K562 (cell line): ENCODE data around the gene MRPL3. TPM values are rescaled to one million over a fixed set of nuclear protein-coding genes. Genes with fewer than 3 reads are reported as not detected.

Experiments used
- ATAC-seq: fragments of 200-7000 bp; cut with Tn5 transposase; 3 replicates; pipeline ENCODE4 v1.9.1; 2020; ENCODE audit warnings: moderate library complexity
- BruUV-seq: library from RNA; stranded (reverse); fragments of 400-500 nt; replicated peaks from 2 replicates; lab custom pipeline; 2021; lab: Mats Ljungman, UMichigan
- CTCF ChIA-PET: fragments of 300-600 bp; formaldehyde crosslinking; extraction: SDS; loops from one replicate; lab custom pipeline; 2021; ENCODE audit warnings: low intra/inter-chr PET ratio; lab: Yijun Ruan, JAX
- POLR2A ChIA-PET: fragments of 300-600, 350-650 bp; sonication (Branson Sonifier 250); formaldehyde crosslinking; extraction: SDS; loops from one replicate; lab custom pipeline; 2021; ENCODE audit warnings: antibody characterized with exemption, inconsistent platforms; lab: Yijun Ruan, JAX
- DNase-seq, 4 experiments: peaks; one replicate each; pipeline versions ENCODE4 v3.0.0 to v3.0.0-alpha.2; 2011 to 2018; ENCODE audit warnings: low spot score in 3 of 4, mixed read lengths in 3 of 4; ENCODE audit errors: extremely low read depth in 1 of 4
- FAIRE-seq: peaks from 2 replicates; lab custom pipeline; 2011; peaks lifted over from hg19 to GRCh38; lab: Jason Lieb, UNC
- H2AFZ ChIP-seq: 2 replicates; pipeline ENCODE4 v1.6.0; 2011; ENCODE audit warnings: low read depth, low read length, control low read depth, inconsistent platforms
- H3K27ac ChIP-seq: fragments of 200-600 bp; 3 replicates; pipeline ENCODE4 v1.8.0; 2011; ENCODE audit warnings: low read depth, mild to moderate bottlenecking, control low read depth, inconsistent platforms, low read length, moderate library complexity, mixed read lengths; ENCODE audit errors: extremely low read depth
- H3K27me3 ChIP-seq, 2 experiments: fragments of 300-600 bp in 1 of 2; 2 replicates in 1 of 2; 3 replicates in 1 of 2; pipeline versions ENCODE4 v1.6.0 to v1.8.0; 2011; ENCODE audit warnings: inconsistent platforms in 2 of 2, low read length in 2 of 2, mild to moderate bottlenecking in 1 of 2, mixed read lengths in 1 of 2, moderate library complexity in 1 of 2; ENCODE audit not compliant: control insufficient read depth in 2 of 2, insufficient read depth in 2 of 2
- H3K36me3 ChIP-seq: fragments of 300-600 bp; 3 replicates; pipeline ENCODE4 v1.8.0; 2011; ENCODE audit warnings: mild to moderate bottlenecking, low read length, inconsistent platforms; ENCODE audit not compliant: control insufficient read depth, insufficient read depth
- H3K4me1 ChIP-seq, 2 experiments: fragments of 200-600 bp in 1 of 2; replicated peaks in 1 of 2; 2 replicates in 1 of 2; 3 replicates in 1 of 2; pipeline versions ENCODE4 v1.5.1 to v1.8.0; 2011; ENCODE audit warnings: inconsistent platforms in 2 of 2, low read length in 2 of 2, mild to moderate bottlenecking in 1 of 2, mixed read lengths in 1 of 2, moderate library complexity in 1 of 2; ENCODE audit not compliant: control insufficient read depth in 2 of 2, insufficient read depth in 2 of 2
- H3K4me2 ChIP-seq: 2 replicates; pipeline ENCODE4 v1.6.1; 2011; ENCODE audit warnings: low read length, control low read depth, inconsistent platforms, mixed read lengths; ENCODE audit not compliant: insufficient read depth
- H3K4me3 ChIP-seq: fragments of 200-600 bp; sonication (generic), shearing (Covaris generic); 2 replicates; pipeline ENCODE4 v1.5.1; 2016; ENCODE audit warnings: control low read depth, inconsistent platforms
- H3K79me2 ChIP-seq: fragments of 200-600 bp; 3 replicates; pipeline ENCODE4 v1.8.0; 2011; ENCODE audit warnings: low read length, inconsistent platforms; ENCODE audit not compliant: control insufficient read depth, insufficient read depth
- H3K9ac ChIP-seq, 2 experiments: 2 replicates each; pipeline versions ENCODE4 v1.6.0 to v1.6.1; 2011; ENCODE audit warnings: low read depth in 2 of 2, low read length in 2 of 2, control low read depth in 1 of 2, inconsistent platforms in 1 of 2, mild to moderate bottlenecking in 1 of 2, mixed read lengths in 1 of 2; ENCODE audit not compliant: insufficient read depth in 1 of 2
- H3K9me1 ChIP-seq: one replicate; pipeline ENCODE4 v1.6.0; 2011; ENCODE audit warnings: inconsistent platforms, mild to moderate bottlenecking, low read length, moderate library complexity; ENCODE audit not compliant: control insufficient read depth, insufficient read depth
- H3K9me3 ChIP-seq: replicated peaks from 2 replicates; pipeline ENCODE4 v1.5.1; 2011; ENCODE audit warnings: low read depth, low read length, inconsistent platforms; ENCODE audit not compliant: control insufficient read depth, insufficient read depth
- H4K20me1 ChIP-seq: replicated peaks from 2 replicates; pipeline ENCODE4 v1.6.1; 2011; ENCODE audit warnings: low read length, inconsistent platforms, mixed read lengths; ENCODE audit not compliant: control insufficient read depth, insufficient read depth
- BCLAF1 ChIP-seq, 2 experiments: fragments of 450-650 bp in 1 of 2; IDR thresholded peaks; 2 replicates each; pipeline ENCODE4 v1.6.1; 2011 to 2017; ENCODE audit warnings: low read depth in 2 of 2, antibody characterized with exemption in 1 of 2, borderline replicate concordance in 1 of 2, low read length in 1 of 2, mild to moderate bottlenecking in 1 of 2, mixed read lengths in 1 of 2; ENCODE audit not compliant: control insufficient read depth in 1 of 2
- ERF ChIP-seq: fragments of 450-650 bp; formaldehyde crosslinking; IDR thresholded peaks from 2 replicates; pipeline ENCODE4 v1.4.0; 2020; ENCODE audit warnings: mild to moderate bottlenecking, mixed read lengths
- FIP1L1 ChIP-seq: fragments of 200-400 bp; formaldehyde crosslinking; IDR thresholded peaks from 2 replicates; pipeline ENCODE4 v1.6.1; 2018; ENCODE audit warnings: mild to moderate bottlenecking, low read depth, low read length; ENCODE audit not compliant: poor library complexity, severe bottlenecking
- FOXJ2 ChIP-seq: fragments of 200-800 bp; sonication (Bioruptor generic); IDR thresholded peaks from 2 replicates; pipeline ENCODE4 v1.6.1; 2016; ENCODE audit warnings: missing genetic modification characterization, missing compliant biosample characterization
- MEF2D ChIP-seq: conservative IDR thresholded peaks from 2 replicates; pipeline ENCODE4 v1.6.1; 2016; ENCODE audit warnings: low read depth, missing genetic modification characterization, missing compliant biosample characterization
- MTA3 ChIP-seq: fragments of 450-650 bp; formaldehyde crosslinking; IDR thresholded peaks from 2 replicates; pipeline ENCODE4 v1.6.1; 2017; ENCODE audit warnings: mild to moderate bottlenecking, borderline replicate concordance
- NELFE ChIP-seq: IDR thresholded peaks from 2 replicates; pipeline ENCODE4 v1.6.1; 2011; ENCODE audit warnings: mild to moderate bottlenecking; ENCODE audit not compliant: insufficient read depth, insufficient read length
- POU5F1 ChIP-seq: fragments of 150-350 bp; IDR thresholded peaks from 2 replicates; pipeline ENCODE4 v1.6.1; 2014; ENCODE audit warnings: borderline replicate concordance, low read length, low read depth, mild to moderate bottlenecking; ENCODE audit not compliant: partially characterized antibody
- RHOXF2B ChIP-seq: fragments of 250-450 bp; sonication (Bioruptor Pico); conservative IDR thresholded peaks from 2 replicates; pipeline ENCODE4 v1.5.1; 2021
- TCF3 ChIP-seq: sonication (generic); formaldehyde crosslinking; IDR thresholded peaks from 2 replicates; pipeline ENCODE4 v1.4.0; 2020; ENCODE audit warnings: mild to moderate bottlenecking, missing genetic modification reagents
- ZNF24 ChIP-seq: fragments of 450-650 bp; IDR thresholded peaks from 2 replicates; pipeline ENCODE4 v1.6.1; 2016
- ZNF696 ChIP-seq: fragments of 250-450 bp; sonication (Bioruptor Pico); conservative IDR thresholded peaks from 2 replicates; pipeline ENCODE4 v1.4.0; 2020; ENCODE audit warnings: mild to moderate bottlenecking, moderate library complexity
- ZNF75A ChIP-seq: fragments of 450-650 bp; formaldehyde crosslinking; IDR thresholded peaks from 2 replicates; pipeline ENCODE4 v1.4.0; 2020; ENCODE audit warnings: mild to moderate bottlenecking
- WGBS: fragments of 100-300 bp; shearing (Covaris generic); methylation state at CpG from one replicate; pipeline ENCODE4 v1.1.6; 2016; ENCODE audit warnings: low coverage, mixed read lengths; ENCODE audit not compliant: insufficient coverage; ENCODE audit errors: missing lambda C conversion rate; 5-methylcytosine and 5-hydroxymethylcytosine counted together
- in situ Hi-C: fragments of 300-500 bp; cut with MboI; formaldehyde crosslinking; loops from 4 replicates; pipeline ENCODE4 v1.15.0; 2018; ENCODE audit warnings: inconsistent platforms, mixed read lengths
- intact Hi-C: fragments of 100-400 bp; cut with micrococcal nuclease; formaldehyde crosslinking; loops from 2 replicates; pipeline ENCODE4 v1.14.2; 2022
- polyA plus RNA-seq, 8 experiments: library from polyadenylated mRNA; depleted of rRNA in 4 of 8; stranded (reverse) in 5 of 8; unstranded in 3 of 8; fragments of >200 nt; fragmentation: Nextera tagmentation in 2 of 8; fragmentation: Illumina TruSeq in 1 of 8; extraction: Ambion mirVana in 2 of 8; extraction: Trizol in 1 of 8; gene quantifications; 2 replicates each; pipeline versions ENCODE4 v1.2.1 to v1.2.3, GENCODE V29; 2011 to 2014; ENCODE audit warnings: inconsistent platforms in 1 of 8, missing spikeins in 1 of 8
- total RNA-seq, 7 experiments: library from RNA; depleted of rRNA in 6 of 7; stranded (reverse); fragments of >200 nt in 6 of 7; fragmentation: Illumina TruSeq in 2 of 7; extraction: Trizol in 2 of 7; gene quantifications; 2 replicates each; pipeline versions ENCODE4 v1.2.1 to v1.2.3, GENCODE V29; 2011 to 2021; ENCODE audit warnings: low replicate concordance in 1 of 7

The MRPL3 gene
- total and polyA plus RNA-seq, 9 of the 15 experiments (the other 6 are each of a cell fraction or from before 2014, with no cell fraction given): 81.7 to 340 (median 190) TPM

DNA sequence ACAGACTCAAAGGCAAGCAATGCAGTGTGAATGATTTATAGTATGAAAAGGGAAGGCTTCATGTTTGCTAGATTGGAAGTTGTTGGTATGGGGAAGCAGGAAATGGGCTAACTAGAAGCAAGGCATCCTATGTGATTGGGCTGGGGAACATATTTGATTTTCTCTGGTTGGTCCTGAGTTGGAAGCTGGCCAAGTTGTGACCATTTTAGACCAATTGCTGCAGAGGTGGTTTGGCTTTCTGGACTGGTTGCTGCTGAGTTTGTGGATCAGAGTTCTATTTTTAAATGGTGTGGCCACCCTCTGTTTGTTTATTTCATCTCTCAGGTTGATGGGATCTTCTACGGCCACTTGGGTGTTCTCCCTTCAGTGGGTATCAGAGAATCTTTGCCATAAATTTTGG is 81.5 kb downstream of the MRPL3 start:
- no peak for DNase-seq
- TF ChIP-seq TCF3 (CRISPR knock-in tag) (no peak), ZNF24 (no peak), ERF (CRISPR knock-in tag) (no peak), POU5F1 (no peak), NELFE (no peak), FIP1L1 (no peak), MTA3 (no peak), RHOXF2B (no peak)
- H3K4me1 ChIP-seq: no peaks in the 10 kb centered on the region
- ATAC-seq: no peak
- in situ Hi-C loops: no loop called here
- H3K27me3 ChIP-seq: no peaks in the 10 kb centered on the region; a peak in 1 of 5 replicates
- no peaks in the 10 kb centered on the region for H3K9me1 ChIP-seq
- H3K27ac ChIP-seq: no peak overlapping the region
- POLR2A ChIA-PET: no interaction called here
- H3K9me3 ChIP-seq: no peaks in the 10 kb centered on the region
- CTCF ChIA-PET: no interaction called here
- H3K4me2 ChIP-seq: no peak overlapping the region
- no peaks in the 10 kb centered on the region for H3K79me2 ChIP-seq
- no peak for FAIRE-seq
- H3K36me3 ChIP-seq: no peaks in the 10 kb centered on the region
- no peaks in the 10 kb centered on the region for H4K20me1 ChIP-seq
- no peak overlapping the region for H3K9ac ChIP-seq
- intact Hi-C loops: no loop called here
- no peak overlapping the region for H2AFZ ChIP-seq
- WGBS: 0% methylated on average over 1 of the region's 1 CpG
- H3K4me3 ChIP-seq: no peak overlapping the region
- no TSS peak for BruUV-seq

GRCh38 chr3:131417751-131418150 is 85.0 kb downstream of the MRPL3 start:
- H3K9ac ChIP-seq: no peak overlapping the region
- ATAC-seq (no peak), DNase-seq (no peak), FAIRE-seq (no peak)
- ChIA-PET POLR2A (no interaction called here), CTCF (interaction anchor here (0.6 kb wide), 1 partner anchor 203 kb away, joined by 3 read pairs; no protein-coding TSS in a partner anchor)
- H3K4me1 ChIP-seq: no peaks in the 10 kb centered on the region
- 0% methylated on average over 2 of the region's 2 CpGs for WGBS
- H3K9me1 ChIP-seq: no peaks in the 10 kb centered on the region
- intact Hi-C loops: no loop called here
- no peak overlapping the region for H3K4me2 ChIP-seq
- H3K27me3 ChIP-seq: no peaks in the 10 kb centered on the region
- in situ Hi-C loops: no loop called here
- no peak overlapping the region for H2AFZ ChIP-seq
- no peaks in the 10 kb centered on the region for H3K36me3 ChIP-seq
- no peak overlapping the region for H3K4me3 ChIP-seq
- H3K27ac ChIP-seq: no peak overlapping the region
- no TSS peak for BruUV-seq
- no peaks in the 10 kb centered on the region for H4K20me1 ChIP-seq
- H3K79me2 ChIP-seq: no peaks in the 10 kb centered on the region
- no peaks in the 10 kb centered on the region for H3K9me3 ChIP-seq
- TF ChIP-seq BCLAF1 (IDR thresholded peaks at IDR 0.05; ENCODE audit: borderline replicate concordance in 1 of 2, control insufficient read depth in 1 of 2, low read depth in 2 of 2, low read length in 1 of 2): no peak
- no peak for TF ChIP-seq MEF2D (tag)
- no peak for TF ChIP-seq ZNF696
- no peak for TF ChIP-seq ZNF75A
- TF ChIP-seq FOXJ2 (tag): no peak
